Uterus (tissue), 2 donors: Measurements from ENCODE around the gene LRP1B.

ENCODE experiments used
- CTCF ChIP-seq, 4 experiments: fragments of 200-600 bp in 2 of 4; fragments of 450-650 bp in 2 of 4; sonication (generic) in 2 of 4; IDR thresholded peaks; one replicate each; pipeline ENCODE4 v1.5.1; 2016 to 2019; ENCODE audit warnings: antibody characterized with exemption in 4 of 4, mild to moderate bottlenecking in 2 of 4, moderate library complexity in 1 of 4
- POLR2A ChIP-seq, 2 donors: fragments of 450-650 bp; IDR thresholded peaks; one replicate each; pipeline ENCODE4 v1.6.1; 2016; ENCODE audit warnings: antibody characterized with exemption in 2 of 2, mild to moderate bottlenecking in 1 of 2, moderate library complexity in 1 of 2

DNA sequence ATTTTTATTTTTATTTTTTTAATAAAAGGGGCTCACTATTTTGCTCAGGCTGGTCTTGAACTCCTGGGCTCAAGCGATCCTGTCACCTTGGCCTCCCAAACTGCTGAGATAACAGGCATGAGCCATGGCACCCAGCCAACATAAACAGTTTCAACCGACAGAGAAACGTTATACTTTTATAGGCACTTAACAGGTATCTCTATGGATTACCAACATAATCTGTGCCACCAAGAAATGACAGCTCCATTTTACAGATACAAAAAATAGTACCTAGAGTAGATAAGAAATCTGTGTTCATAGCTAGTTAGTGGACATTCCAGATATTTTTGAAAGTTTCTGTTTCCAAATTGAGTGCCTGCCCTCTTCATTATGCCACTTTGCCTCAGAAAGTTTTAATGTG lies 1316.7 kb downstream of the LRP1B start:
- TF ChIP-seq CTCF (IDR thresholded peaks at IDR 0.05): no peak
- no peak for TF ChIP-seq POLR2A (IDR thresholded peaks at IDR 0.05)
